DOHH2 (cell line): ENCODE results near the gene DNER.

Source experiments
- EZH2phosphoT487 ChIP-seq: fragments of 200-600 bp; sonication (generic); IDR thresholded peaks from 2 replicates; pipeline ENCODE4 v1.6.1; 2017; ENCODE audit warnings: borderline replicate concordance, mild to moderate bottlenecking, antibody characterized with exemption, low read length, moderate library complexity, mixed read lengths
- TF ChIP-seq, protein P1 (sequence below): fragments of 200-600 bp; sonication (generic); IDR thresholded peaks from one replicate; pipeline ENCODE4 v1.5.1; 2014; ENCODE audit warnings: antibody characterized with exemption, mild to moderate bottlenecking, low read depth, low read length; ENCODE audit not compliant: poor library complexity, severe bottlenecking

DNA sequence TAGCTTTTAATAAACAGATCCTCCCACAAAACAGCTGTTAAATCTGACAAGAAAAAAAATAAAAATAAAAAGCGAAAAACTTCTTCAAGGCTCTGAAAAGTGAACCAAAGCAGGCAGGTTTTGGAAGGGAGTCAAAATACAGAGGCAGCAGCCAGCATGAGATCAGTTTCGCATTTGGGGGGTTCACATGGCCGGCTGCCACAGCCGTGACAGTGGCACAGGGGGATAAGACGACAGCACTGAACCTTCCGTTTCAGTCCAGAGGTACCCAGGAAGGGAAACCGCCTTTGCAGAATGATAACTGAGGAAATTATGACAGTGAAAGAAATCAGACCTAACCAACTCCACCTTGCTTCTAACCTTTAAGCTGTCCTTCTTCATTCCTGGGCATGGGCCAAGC is 246.6 kb downstream of the DNER start:
- TF ChIP-seq, protein P1, sequence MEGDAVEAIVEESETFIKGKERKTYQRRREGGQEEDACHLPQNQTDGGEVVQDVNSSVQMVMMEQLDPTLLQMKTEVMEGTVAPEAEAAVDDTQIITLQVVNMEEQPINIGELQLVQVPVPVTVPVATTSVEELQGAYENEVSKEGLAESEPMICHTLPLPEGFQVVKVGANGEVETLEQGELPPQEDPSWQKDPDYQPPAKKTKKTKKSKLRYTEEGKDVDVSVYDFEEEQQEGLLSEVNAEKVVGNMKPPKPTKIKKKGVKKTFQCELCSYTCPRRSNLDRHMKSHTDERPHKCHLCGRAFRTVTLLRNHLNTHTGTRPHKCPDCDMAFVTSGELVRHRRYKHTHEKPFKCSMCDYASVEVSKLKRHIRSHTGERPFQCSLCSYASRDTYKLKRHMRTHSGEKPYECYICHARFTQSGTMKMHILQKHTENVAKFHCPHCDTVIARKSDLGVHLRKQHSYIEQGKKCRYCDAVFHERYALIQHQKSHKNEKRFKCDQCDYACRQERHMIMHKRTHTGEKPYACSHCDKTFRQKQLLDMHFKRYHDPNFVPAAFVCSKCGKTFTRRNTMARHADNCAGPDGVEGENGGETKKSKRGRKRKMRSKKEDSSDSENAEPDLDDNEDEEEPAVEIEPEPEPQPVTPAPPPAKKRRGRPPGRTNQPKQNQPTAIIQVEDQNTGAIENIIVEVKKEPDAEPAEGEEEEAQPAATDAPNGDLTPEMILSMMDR, result no peak
- TF ChIP-seq EZH2phosphoT487, result no peak
